IMR-90 (cell line): ENCODE results near the gene VARS2. TPM values are rescaled to one million over a fixed set of nuclear protein-coding genes. Genes with fewer than 3 reads are reported as not detected.

ENCODE experiments used
- ATAC-seq: fragments of 200-7000 bp; cut with Tn5 transposase; 2 replicates; pipeline ENCODE4 v1.9.1; 2020; ENCODE audit warnings: low read depth, mild to moderate bottlenecking, moderate library complexity
- BruUV-seq: library from RNA; stranded (reverse); fragments of 400-500 nt; replicated peaks from 2 replicates; lab custom pipeline; 2021; lab: Mats Ljungman, UMichigan
- CTCF ChIA-PET: fragments of 300-600 bp; formaldehyde crosslinking; extraction: SDS; loops from one replicate; lab custom pipeline; 2021; ENCODE audit warnings: antibody characterized with exemption; lab: Yijun Ruan, JAX
- POLR2A ChIA-PET: fragments of 300-600 bp; sonication (Branson Sonifier 250); formaldehyde crosslinking; loops from one replicate; lab custom pipeline; 2022; ENCODE audit warnings: antibody characterized with exemption; ENCODE audit not compliant: unreplicated experiment; lab: Charles Lee
- DNase-seq: peaks from one replicate; pipeline ENCODE4 v3.0.0; 2013
- H2AFZ ChIP-seq: replicated peaks from 2 replicates; pipeline ENCODE3; 2013; ENCODE audit warnings: low read length, mild to moderate bottlenecking; ENCODE audit not compliant: poor library complexity
- H2AK5ac ChIP-seq: 2 replicates; pipeline ENCODE4 v1.6.1; 2013; ENCODE audit warnings: low read depth, low read length, inconsistent platforms
- H2AK9ac ChIP-seq: replicated peaks from 2 replicates; pipeline ENCODE3; 2013; ENCODE audit warnings: mild to moderate bottlenecking, low read depth, low read length, moderate library complexity; ENCODE audit not compliant: poor library complexity
- H2BK120ac ChIP-seq: 2 replicates; pipeline ENCODE4 v1.6.1; 2013; ENCODE audit warnings: low read depth, low read length, inconsistent platforms
- H2BK15ac ChIP-seq: 3 replicates; pipeline ENCODE4 v1.6.1; 2013; ENCODE audit warnings: low read depth, low read length, inconsistent platforms
- H2BK20ac ChIP-seq: 2 replicates; pipeline ENCODE4 v1.6.1; 2013; ENCODE audit warnings: low read depth, mild to moderate bottlenecking, inconsistent platforms, low read length, moderate library complexity
- H2BK5ac ChIP-seq: 2 replicates; pipeline ENCODE4 v1.6.1; 2013; ENCODE audit warnings: mild to moderate bottlenecking, low read depth, low read length, inconsistent platforms; ENCODE audit not compliant: poor library complexity, severe bottlenecking
- H3K14ac ChIP-seq: replicated peaks from 2 replicates; pipeline ENCODE4 v1.6.1; 2013; ENCODE audit warnings: low read depth, low read length, inconsistent platforms
- H3K18ac ChIP-seq: 2 replicates; pipeline ENCODE4 v1.6.1; 2013; ENCODE audit warnings: low read depth, low read length, control low read depth
- H3K23ac ChIP-seq: 2 replicates; pipeline ENCODE4 v1.6.1; 2013; ENCODE audit warnings: low read depth, low read length, inconsistent platforms
- H3K27ac ChIP-seq: 2 replicates; pipeline ENCODE4 v1.5.1; 2013; ENCODE audit warnings: mild to moderate bottlenecking, control low read depth, low read length; ENCODE audit not compliant: insufficient read depth
- H3K27me3 ChIP-seq: 2 replicates; pipeline ENCODE4 v1.6.1; 2013; ENCODE audit warnings: low read length; ENCODE audit not compliant: control insufficient read depth, insufficient read depth
- H3K36me3 ChIP-seq: 2 replicates; pipeline ENCODE4 v1.6.1; 2013; ENCODE audit warnings: low read length, mixed read lengths; ENCODE audit not compliant: control insufficient read depth, insufficient read depth
- H3K4ac ChIP-seq: 2 replicates; pipeline ENCODE4 v1.6.1; 2013; ENCODE audit warnings: low read depth, low read length, inconsistent platforms
- H3K4me1 ChIP-seq: 2 replicates; pipeline ENCODE4 v1.6.1; 2013; ENCODE audit warnings: low read length, mixed read lengths; ENCODE audit not compliant: control insufficient read depth, insufficient read depth
- H3K4me2 ChIP-seq: 2 replicates; pipeline ENCODE4 v1.6.1; 2013; ENCODE audit warnings: low read depth, mild to moderate bottlenecking, control low read depth, low read length, moderate library complexity
- H3K4me3 ChIP-seq: 2 replicates; pipeline ENCODE4 v1.5.1; 2013; ENCODE audit warnings: low read depth, mild to moderate bottlenecking, control low read depth, low read length, moderate library complexity; ENCODE audit not compliant: insufficient read depth
- H3K56ac ChIP-seq: 2 replicates; pipeline ENCODE4 v1.6.1; 2013; ENCODE audit warnings: low read length, inconsistent platforms; ENCODE audit not compliant: insufficient read depth; ENCODE audit errors: extremely low read depth
- H3K79me1 ChIP-seq, 2 experiments: 2 replicates each; pipeline ENCODE4 v1.6.1; 2013; ENCODE audit warnings: low read length in 2 of 2, inconsistent platforms in 1 of 2, low read depth in 1 of 2
- H3K9ac ChIP-seq: 2 replicates; pipeline ENCODE4 v1.6.1; 2013; ENCODE audit warnings: low read depth, low read length, control low read depth
- H3K9me1 ChIP-seq: 2 replicates; pipeline ENCODE4 v1.6.1; 2013; ENCODE audit warnings: low read length, inconsistent platforms; ENCODE audit not compliant: insufficient read depth
- H3K9me3 ChIP-seq: 2 replicates; pipeline ENCODE4 v1.6.1; 2013; ENCODE audit warnings: low read length; ENCODE audit not compliant: control insufficient read depth, insufficient read depth
- H4K20me1 ChIP-seq: 2 replicates; pipeline ENCODE4 v1.6.1; 2013; ENCODE audit warnings: low read length, inconsistent platforms; ENCODE audit not compliant: insufficient read depth
- H4K5ac ChIP-seq: 2 replicates; pipeline ENCODE4 v1.6.1; 2013; ENCODE audit warnings: mild to moderate bottlenecking, low read depth, low read length, control low read depth
- H4K8ac ChIP-seq, 2 experiments: 2 replicates each; pipeline ENCODE4 v1.6.1; 2013; ENCODE audit warnings: low read depth in 2 of 2, low read length in 2 of 2, control low read depth in 1 of 2, inconsistent platforms in 1 of 2
- H4K91ac ChIP-seq: 2 replicates; pipeline ENCODE4 v1.6.1; 2013; ENCODE audit warnings: low read depth, low read length, inconsistent platforms; ENCODE audit not compliant: insufficient read depth
- CEBPB ChIP-seq: IDR thresholded peaks from 2 replicates; pipeline ENCODE4 v1.6.1; 2012; ENCODE audit warnings: low read depth, low read length, improper control_type of control experiment
- MAZ ChIP-seq: IDR thresholded peaks from 2 replicates; pipeline ENCODE4 v1.6.1; 2012; ENCODE audit warnings: low read depth, mild to moderate bottlenecking, low read length, improper control_type of control experiment, moderate library complexity, borderline replicate concordance
- POLR2A ChIP-seq: IDR thresholded peaks from 2 replicates; pipeline ENCODE4 v1.6.1; 2012; ENCODE audit warnings: mild to moderate bottlenecking, low read depth, low read length
- RAD21 ChIP-seq: IDR thresholded peaks from 2 replicates; pipeline ENCODE4 v1.6.1; 2012; ENCODE audit warnings: low read length, improper control_type of control experiment
- RCOR1 ChIP-seq: IDR thresholded peaks from 2 replicates; pipeline ENCODE4 v1.6.1; 2012; ENCODE audit warnings: mild to moderate bottlenecking, low read length, improper control_type of control experiment; ENCODE audit not compliant: insufficient replicate concordance
- SMC3 ChIP-seq: fragments of 150-350 bp; IDR thresholded peaks from 2 replicates; pipeline ENCODE4 v1.6.1; 2016; ENCODE audit warnings: low read depth, mild to moderate bottlenecking, antibody characterized with exemption, low read length, moderate library complexity
- WGBS, 2 experiments: methylation state at CpG; one replicate each; pipeline versions ENCODE4 v1.1.5 to v1.1.7; 2013; ENCODE audit warnings: missing lambda C conversion rate in 2 of 2; ENCODE audit not compliant: insufficient read length in 1 of 2; ENCODE audit errors: extremely low coverage in 2 of 2; 5-methylcytosine and 5-hydroxymethylcytosine counted together
- dilution Hi-C: fragments of 300-500 bp; cut with HindIII; formaldehyde crosslinking; loops from one replicate; pipeline ENCODE4 v1.14.3; 2018; ENCODE audit warnings: low sequenced_read_pairs; ENCODE audit not compliant: unreplicated experiment
- in situ Hi-C: fragments of 300-500 bp; cut with MboI; formaldehyde crosslinking; loops from 3 replicates; pipeline ENCODE4 v1.14.3; 2019; ENCODE audit warnings: low sequenced_read_pairs, inconsistent platforms, mixed read lengths
- intact Hi-C: fragments of 100-400 bp; cut with micrococcal nuclease; formaldehyde crosslinking; loops from 2 replicates; pipeline ENCODE4 v1.10.0; 2022
- polyA plus RNA-seq, 3 experiments: library from polyadenylated mRNA; depleted of rRNA; stranded (reverse); fragments of >200 nt; gene quantifications; 2 replicates each; pipeline ENCODE4 v1.2.3, GENCODE V29; 2012; ENCODE audit warnings: low replicate concordance in 1 of 3
- total RNA-seq: library from RNA; depleted of rRNA; stranded (reverse); fragments of >200 nt; gene quantifications from 2 replicates; pipeline ENCODE4 v1.2.3, GENCODE V29; 2012
- TF ChIP-seq, protein P1 (sequence below): conservative IDR thresholded peaks from 2 replicates; pipeline ENCODE4 v1.5.1; 2012; ENCODE audit warnings: mild to moderate bottlenecking, low read depth, low read length, improper control_type of control experiment
- TF ChIP-seq, protein P2 (sequence below): fragments of 150-350 bp; IDR thresholded peaks from 2 replicates; pipeline ENCODE4 v1.6.1; 2017; ENCODE audit warnings: mild to moderate bottlenecking, antibody characterized with exemption, low read length, low read depth

VARS2 gene
- total and polyA plus RNA-seq, 2 of the 4 experiments (the other 2 are of a cell fraction) = 7.2 to 14.0 TPM

DNA sequence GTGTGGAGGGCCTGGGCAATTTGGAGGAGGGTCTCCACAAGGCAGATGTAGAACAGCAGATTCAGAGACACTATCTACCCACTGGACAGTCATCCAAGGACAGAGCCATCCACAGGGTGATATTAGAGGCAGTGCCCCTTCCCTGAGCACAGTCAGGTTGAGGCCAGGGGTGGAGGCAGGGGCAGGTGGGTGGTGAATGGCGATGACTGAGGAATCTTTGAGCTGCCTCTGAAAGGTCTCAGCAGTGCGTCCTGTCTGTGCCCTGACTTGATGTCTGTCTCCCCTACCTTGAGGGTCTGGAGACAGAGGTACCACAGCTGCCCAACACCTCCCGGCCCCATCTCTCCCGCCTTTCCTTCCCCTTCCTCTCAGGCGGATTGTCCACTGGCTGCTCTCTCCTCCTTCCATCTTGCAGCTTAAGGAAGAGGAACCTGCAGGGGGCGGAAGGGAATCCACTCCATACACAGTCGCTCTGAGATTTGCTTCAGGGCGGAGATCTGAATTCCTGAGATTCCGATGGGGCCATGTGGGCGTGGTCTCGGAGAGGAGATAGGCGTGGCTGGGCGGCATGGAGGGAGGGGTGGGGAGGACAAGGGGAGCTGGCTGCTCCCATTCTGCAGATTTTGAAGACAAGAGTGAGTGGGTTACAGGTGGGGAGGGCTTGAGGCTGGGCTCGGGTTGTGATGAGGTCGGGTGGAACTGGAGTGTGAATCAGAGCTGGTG lies 28.5 kb downstream of the VARS2 start:
- peak overlapping the region; percentile 86 for H2BK120ac ChIP-seq
- H2BK20ac ChIP-seq = peak overlapping the region; percentile 87
- 0% methylated on average over 7 of the region's 15 CpGs; no CpG with 5 or more reads in 1 of the 2 experiments for WGBS, 2 experiments
- DNase-seq (peak; percentile 76), ATAC-seq (peak; percentile 99)
- H4K8ac ChIP-seq = peak overlapping the region; percentile 31 to 89; a peak in 3 of 4 replicates
- H3K9ac ChIP-seq = no peak overlapping the region
- ChIA-PET POLR2A (no interaction called here), CTCF (interaction anchor here (0.6 to 1.5 kb wide), 8 partner anchors 19 to 145 kb away, joined by 3 to 11 read pairs (median 4); no protein-coding TSS in a partner anchor)
- peaks cover 1% of the 10 kb centered on the region; the same call in 1 of the 2 replicates for H3K4me1 ChIP-seq
- 0 out of 2 replicates have a peak overlapping the region, but pooled peaks have one; percentile 21 for H3K4me2 ChIP-seq
- H3K27ac ChIP-seq = no peak overlapping the region
- no peak overlapping the region for H4K5ac ChIP-seq
- no peak overlapping the region for H3K18ac ChIP-seq
- TF ChIP-seq CEBPB (no peak), MAZ (peak; percentile 46; the same call in 1 of the 2 replicates), POLR2A (no peak), SMC3 (peak; percentile 78), RCOR1 (no peak), RAD21 (peak; percentile 62)
- TF ChIP-seq, protein P1, sequence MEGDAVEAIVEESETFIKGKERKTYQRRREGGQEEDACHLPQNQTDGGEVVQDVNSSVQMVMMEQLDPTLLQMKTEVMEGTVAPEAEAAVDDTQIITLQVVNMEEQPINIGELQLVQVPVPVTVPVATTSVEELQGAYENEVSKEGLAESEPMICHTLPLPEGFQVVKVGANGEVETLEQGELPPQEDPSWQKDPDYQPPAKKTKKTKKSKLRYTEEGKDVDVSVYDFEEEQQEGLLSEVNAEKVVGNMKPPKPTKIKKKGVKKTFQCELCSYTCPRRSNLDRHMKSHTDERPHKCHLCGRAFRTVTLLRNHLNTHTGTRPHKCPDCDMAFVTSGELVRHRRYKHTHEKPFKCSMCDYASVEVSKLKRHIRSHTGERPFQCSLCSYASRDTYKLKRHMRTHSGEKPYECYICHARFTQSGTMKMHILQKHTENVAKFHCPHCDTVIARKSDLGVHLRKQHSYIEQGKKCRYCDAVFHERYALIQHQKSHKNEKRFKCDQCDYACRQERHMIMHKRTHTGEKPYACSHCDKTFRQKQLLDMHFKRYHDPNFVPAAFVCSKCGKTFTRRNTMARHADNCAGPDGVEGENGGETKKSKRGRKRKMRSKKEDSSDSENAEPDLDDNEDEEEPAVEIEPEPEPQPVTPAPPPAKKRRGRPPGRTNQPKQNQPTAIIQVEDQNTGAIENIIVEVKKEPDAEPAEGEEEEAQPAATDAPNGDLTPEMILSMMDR = peak; percentile 71
- TF ChIP-seq, protein P2, sequence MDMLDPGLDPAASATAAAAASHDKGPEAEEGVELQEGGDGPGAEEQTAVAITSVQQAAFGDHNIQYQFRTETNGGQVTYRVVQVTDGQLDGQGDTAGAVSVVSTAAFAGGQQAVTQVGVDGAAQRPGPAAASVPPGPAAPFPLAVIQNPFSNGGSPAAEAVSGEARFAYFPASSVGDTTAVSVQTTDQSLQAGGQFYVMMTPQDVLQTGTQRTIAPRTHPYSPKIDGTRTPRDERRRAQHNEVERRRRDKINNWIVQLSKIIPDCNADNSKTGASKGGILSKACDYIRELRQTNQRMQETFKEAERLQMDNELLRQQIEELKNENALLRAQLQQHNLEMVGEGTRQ = peak; percentile 46; the same call in 1 of the 2 replicates
- H2AK9ac ChIP-seq = peak overlapping the region; percentile 67
- H3K23ac ChIP-seq = peak overlapping the region; percentile 87; the same call in 1 of the 2 replicates
- H3K79me1 ChIP-seq = no peaks in the 10 kb centered on the region
- H2AFZ ChIP-seq = peak overlapping the region; percentile 93
- intact Hi-C loops = loop anchor here (1.0 kb wide), 1 partner anchor 128 kb away; no protein-coding TSS in a partner anchor
- H3K9me3 ChIP-seq = no peaks in the 10 kb centered on the region
- peaks cover 55% of the 10 kb centered on the region for H3K27me3 ChIP-seq
- dilution Hi-C loops = no loop called here
- no peak overlapping the region for H3K4me3 ChIP-seq
- H3K4ac ChIP-seq = peak overlapping the region; percentile 82
- H4K91ac ChIP-seq = peak overlapping the region; percentile 73
- no peak overlapping the region for H3K56ac ChIP-seq
- BruUV-seq = no TSS peak
- no peaks in the 10 kb centered on the region for H3K36me3 ChIP-seq
- no peaks in the 10 kb centered on the region for H4K20me1 ChIP-seq
- in situ Hi-C loops = no loop called here
- peak overlapping the region; percentile 91 for H3K14ac ChIP-seq
- H2BK5ac ChIP-seq = no peak overlapping the region
- H2AK5ac ChIP-seq = peak overlapping the region; percentile 69
- peaks cover 10% of the 10 kb centered on the region for H3K9me1 ChIP-seq
- peak overlapping the region; percentile 68; the same call in 2 of the 3 replicates for H2BK15ac ChIP-seq
